SK-N-SH treated with all-trans-retinoic acid at 6 μM for 48 hours (cell line): Measurements from ENCODE around the gene MUC12.

Experiments used
- CREB5 ChIP-seq: fragments of 250-450 bp; sonication (Bioruptor Pico); IDR thresholded peaks from 2 replicates; pipeline ENCODE4 v1.5.1; 2020; ENCODE audit warnings: low read depth, mild to moderate bottlenecking, moderate library complexity
- CSDC2 ChIP-seq: fragments of 250-450 bp; sonication (Bioruptor Pico); IDR thresholded peaks from 2 replicates; pipeline ENCODE4 v1.5.0; 2020; ENCODE audit warnings: mild to moderate bottlenecking, moderate library complexity
- ISL1 ChIP-seq: fragments of 250-450 bp; sonication (Bioruptor Pico); IDR thresholded peaks from 2 replicates; pipeline ENCODE4 v2.1.2; 2022; ENCODE audit warnings: mild to moderate bottlenecking, moderate library complexity
- OSR1 ChIP-seq: fragments of 250-450 bp; sonication (Bioruptor Pico); IDR thresholded peaks from 2 replicates; pipeline ENCODE4 v1.8.0; 2022; ENCODE audit warnings: moderate library complexity, mild to moderate bottlenecking, inconsistent platforms
- PATZ1 ChIP-seq: fragments of 250-450 bp; sonication (Bioruptor Pico); IDR thresholded peaks from 2 replicates; pipeline ENCODE4 v1.8.0; 2020; ENCODE audit warnings: mild to moderate bottlenecking, moderate library complexity, borderline replicate concordance
- RARB ChIP-seq: fragments of 250-450 bp; sonication (Bioruptor Pico); IDR thresholded peaks from 2 replicates; pipeline ENCODE4 v1.8.0; 2021; ENCODE audit warnings: mild to moderate bottlenecking, moderate library complexity
- TCF4 ChIP-seq: fragments of 250-450 bp; sonication (Bioruptor Pico); IDR thresholded peaks from 2 replicates; pipeline ENCODE4 v1.8.0; 2021; ENCODE audit warnings: mild to moderate bottlenecking, moderate library complexity, borderline replicate concordance
- ZC3H10 ChIP-seq: fragments of 250-450 bp; sonication (Bioruptor Pico); IDR thresholded peaks from 2 replicates; pipeline ENCODE4 v1.5.1; 2021; ENCODE audit warnings: mild to moderate bottlenecking, moderate library complexity
- ZFP3 ChIP-seq: fragments of 250-450 bp; sonication (Bioruptor Pico); IDR thresholded peaks from 2 replicates; pipeline ENCODE4 v1.5.0; 2020; ENCODE audit warnings: mild to moderate bottlenecking, moderate library complexity
- ZFP30 ChIP-seq: fragments of 450-650 bp; formaldehyde crosslinking; IDR thresholded peaks from 2 replicates; pipeline ENCODE4 v1.5.0; 2022; ENCODE audit warnings: mild to moderate bottlenecking, moderate library complexity
- ZNF70 ChIP-seq: fragments of 450-650 bp; formaldehyde crosslinking; IDR thresholded peaks from 2 replicates; pipeline ENCODE4 v1.5.0; 2020; ENCODE audit warnings: mild to moderate bottlenecking, moderate library complexity
- TF ChIP-seq, protein P1 (sequence below): fragments of 250-450 bp; sonication (Bioruptor Pico); IDR thresholded peaks from 2 replicates; pipeline ENCODE4 v1.8.0; 2021; ENCODE audit warnings: low read depth, mild to moderate bottlenecking, moderate library complexity, borderline replicate concordance

DNA sequence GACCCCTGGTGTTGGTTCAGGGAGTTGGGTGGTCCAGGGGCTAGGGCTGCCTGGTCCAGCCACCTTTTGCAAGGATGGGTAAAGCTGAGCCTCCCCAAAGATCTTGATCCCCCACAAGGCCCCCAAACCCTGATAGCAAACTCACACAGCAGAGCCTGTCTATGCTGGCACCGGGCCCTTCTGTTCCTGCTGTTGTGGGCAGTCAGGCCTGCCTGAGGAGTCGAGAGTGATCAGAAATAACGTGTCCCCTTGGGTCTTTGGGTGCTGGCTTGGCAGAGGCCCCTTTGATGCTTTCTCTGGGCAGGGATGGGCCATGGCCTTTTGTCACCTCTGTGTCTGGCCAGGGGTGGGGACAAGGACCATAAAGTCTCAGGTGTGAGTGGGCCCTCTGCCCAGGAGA is 715 bp upstream of the MUC12 start:
- TF ChIP-seq TCF4 (CRISPR knock-in tag) (no peak), ZFP3 (CRISPR knock-in tag) (no peak), PATZ1 (CRISPR knock-in tag) (no peak), CREB5 (CRISPR knock-in tag) (no peak), ZFP30 (CRISPR knock-in tag) (no peak), RARB (CRISPR knock-in tag) (no peak), ZNF70 (CRISPR knock-in tag) (no peak), ISL1 (no peak), ZC3H10 (CRISPR knock-in tag) (no peak), CSDC2 (CRISPR knock-in tag) (no peak), OSR1 (CRISPR knock-in tag) (no peak)
- TF ChIP-seq, protein P1, sequence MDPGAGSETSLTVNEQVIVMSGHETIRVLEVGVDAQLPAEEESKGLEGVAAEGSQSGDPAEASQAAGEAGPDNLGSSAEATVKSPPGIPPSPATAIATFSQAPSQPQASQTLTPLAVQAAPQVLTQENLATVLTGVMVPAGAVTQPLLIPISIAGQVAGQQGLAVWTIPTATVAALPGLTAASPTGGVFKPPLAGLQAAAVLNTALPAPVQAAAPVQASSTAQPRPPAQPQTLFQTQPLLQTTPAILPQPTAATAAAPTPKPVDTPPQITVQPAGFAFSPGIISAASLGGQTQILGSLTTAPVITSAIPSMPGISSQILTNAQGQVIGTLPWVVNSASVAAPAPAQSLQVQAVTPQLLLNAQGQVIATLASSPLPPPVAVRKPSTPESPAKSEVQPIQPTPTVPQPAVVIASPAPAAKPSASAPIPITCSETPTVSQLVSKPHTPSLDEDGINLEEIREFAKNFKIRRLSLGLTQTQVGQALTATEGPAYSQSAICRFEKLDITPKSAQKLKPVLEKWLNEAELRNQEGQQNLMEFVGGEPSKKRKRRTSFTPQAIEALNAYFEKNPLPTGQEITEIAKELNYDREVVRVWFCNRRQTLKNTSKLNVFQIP, result no peak
